Putamen (tissue), 1 donor: ENCODE data around the gene SGMS1.
"Not testable (repeated sequence)": the region's sequence is repeated elsewhere in the genome, so short reads cannot be mapped to it uniquely, and the experiment has no call there.

Experiments used
- DNase-seq: peaks from one replicate; pipeline ENCODE4 v3.0.0-alpha.2; 2016; ENCODE audit warnings: low spot score

The SGMS1 gene

DNA sequence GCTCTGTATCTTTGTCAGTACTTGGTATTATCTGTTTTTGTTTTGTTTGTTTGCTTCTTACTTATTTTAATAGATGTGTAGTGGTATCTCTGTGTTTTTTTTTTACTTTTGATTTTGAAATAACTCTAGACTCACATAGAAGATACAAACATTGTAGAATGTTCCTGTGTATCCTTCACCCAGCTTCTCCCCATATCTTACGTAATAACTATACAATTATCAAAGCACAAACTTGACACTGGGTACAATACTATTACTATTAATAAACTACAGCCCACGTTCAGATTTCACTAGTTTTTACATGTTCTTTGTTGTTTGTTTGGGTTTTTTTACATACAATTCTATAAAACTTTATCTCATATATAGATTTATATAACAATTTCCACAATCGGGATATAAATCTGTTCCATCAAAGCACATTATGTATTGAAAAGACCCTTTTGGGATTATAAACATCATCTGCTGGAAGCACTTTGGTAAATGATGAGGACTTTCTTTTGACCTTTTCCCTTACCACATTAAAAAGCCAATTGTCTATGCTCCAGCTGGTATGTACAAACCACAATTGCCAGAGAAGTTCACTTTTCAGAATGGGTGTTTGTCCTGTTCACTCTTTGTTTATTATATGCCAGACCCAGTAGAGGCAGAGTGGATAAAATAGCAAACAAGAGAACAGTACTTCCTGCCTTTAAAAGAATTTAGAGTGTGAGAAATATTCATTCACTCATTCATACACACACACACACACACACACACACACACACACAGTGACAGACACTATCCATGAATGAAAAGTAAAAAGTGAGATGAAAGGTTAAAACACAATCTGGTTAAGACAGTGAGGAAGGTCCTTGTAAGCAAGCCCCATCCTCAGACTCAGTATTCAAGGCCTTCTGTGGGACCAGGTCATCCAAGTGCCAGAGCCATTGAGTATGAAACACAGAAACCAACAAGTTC lies 113.0 kb downstream of the SGMS1 start:
- peak; percentile 68 for DNase-seq

DNA sequence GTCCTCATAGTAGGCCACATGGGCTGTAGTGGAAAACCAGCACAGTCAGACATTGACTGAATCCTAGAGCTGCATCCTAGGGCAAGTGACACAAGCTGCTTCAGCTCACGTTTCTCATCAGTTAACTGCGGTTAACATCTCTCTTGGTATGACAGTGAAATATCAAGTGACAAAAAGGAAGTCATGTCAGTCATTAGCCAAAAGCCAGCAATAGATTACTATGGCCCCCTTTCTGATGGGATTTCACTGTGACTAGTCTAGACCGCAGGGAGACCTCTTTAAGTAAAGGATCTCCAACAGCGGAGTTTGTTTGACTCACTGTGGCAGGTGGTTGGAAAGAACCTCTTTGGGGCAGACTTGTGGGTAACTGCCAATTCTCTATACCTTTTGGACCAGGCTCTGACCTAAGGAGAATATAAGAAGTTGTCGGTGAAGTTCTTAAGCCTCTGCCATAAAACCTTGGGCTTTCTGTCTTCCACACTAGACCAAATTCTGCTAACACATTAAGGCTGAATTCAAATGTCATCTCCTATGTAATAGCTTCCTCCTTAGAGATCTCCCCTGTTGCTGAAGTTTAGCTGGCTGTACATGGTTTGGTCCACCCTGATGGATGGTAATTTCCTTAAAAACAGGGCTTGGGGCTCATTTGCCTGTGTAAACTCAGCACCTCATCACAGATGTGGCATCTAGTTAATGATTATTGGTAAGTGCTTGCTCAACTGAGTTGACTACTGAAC lies 115.3 kb downstream of the SGMS1 start:
- DNase-seq = no peak

DNA sequence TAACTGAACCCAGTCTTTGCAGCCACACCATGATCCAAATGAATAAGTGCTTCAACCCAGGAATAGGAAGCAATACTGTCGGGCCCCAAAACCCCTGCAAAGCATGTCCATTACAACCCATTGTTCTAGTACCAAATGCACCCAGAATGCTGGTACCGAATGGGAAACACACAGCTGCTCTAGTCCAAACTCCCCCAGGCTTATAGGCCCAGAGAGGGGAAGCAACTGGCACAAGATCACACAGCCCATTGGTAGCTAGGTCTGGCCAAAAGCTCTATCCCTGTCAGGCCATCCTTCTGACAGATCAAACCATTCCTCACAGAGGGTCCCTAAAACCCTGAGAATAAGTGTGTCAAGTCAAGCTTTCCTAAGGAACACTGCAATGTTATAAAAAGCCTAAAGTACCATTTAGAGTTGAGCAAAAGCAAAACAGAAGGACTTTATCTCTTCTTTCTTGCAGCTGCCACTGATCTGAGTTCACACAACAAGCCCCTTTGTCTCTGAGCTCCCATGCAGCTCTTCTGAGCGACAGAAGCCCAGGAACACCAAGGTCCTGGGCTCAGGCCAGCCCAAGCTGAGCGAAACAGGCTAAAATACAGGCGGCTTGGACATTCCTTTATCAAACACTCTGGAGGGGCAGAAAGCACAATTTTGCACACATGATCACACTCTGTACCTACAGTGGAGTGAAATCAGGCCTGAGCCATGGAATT lies 116.7 kb downstream of the SGMS1 start:
- DNase-seq = peak; percentile 96

DNA sequence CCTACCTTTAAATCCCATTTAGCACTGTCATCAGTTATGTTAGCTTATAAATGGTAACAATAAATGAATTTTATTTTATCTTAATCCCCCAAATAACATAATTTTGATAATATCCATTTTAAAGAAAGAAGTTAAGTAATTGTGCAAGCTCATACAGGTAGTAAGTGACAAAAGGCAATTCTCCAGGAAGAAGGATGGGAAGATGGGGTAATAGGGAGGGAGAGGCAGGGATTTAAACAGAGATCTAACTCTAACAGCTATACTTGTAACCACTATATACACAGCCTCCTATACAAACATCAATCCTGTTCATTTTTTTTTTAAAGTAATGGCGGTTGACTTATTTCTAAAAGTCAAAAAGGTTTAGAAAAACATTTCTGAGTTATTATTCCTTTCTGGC lies 119.4 kb downstream of the SGMS1 start:
- no peak for DNase-seq

DNA sequence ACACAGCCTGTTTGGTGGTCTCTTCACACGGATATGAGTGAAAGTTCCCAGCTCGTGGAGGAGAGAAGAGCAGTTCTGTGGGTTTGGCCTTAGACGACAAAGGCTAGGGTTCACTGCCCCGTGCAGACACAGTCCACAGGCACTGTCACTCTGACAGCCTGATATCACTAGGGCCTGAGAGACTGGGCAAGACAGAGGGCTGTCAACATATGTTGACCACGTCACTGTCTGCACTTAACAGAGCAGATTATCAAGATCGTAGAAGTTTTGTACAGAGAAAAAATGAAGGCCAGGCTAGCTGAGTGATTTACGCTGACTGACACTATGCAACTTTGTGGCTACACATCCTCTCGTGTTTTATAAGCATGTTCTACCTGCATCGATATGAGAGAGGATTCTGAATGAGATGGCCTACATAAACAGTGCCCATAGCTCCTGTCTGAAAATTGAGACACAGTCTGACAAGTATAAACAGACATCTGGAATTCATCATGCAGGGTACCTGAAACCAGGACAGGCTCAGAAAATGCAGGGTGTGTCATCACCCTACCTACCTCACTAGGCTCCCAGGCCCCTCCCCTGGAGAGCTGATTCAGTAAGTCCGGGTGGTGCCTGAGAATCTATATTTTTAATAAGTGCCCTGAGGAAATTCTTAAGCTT lies 120.0 kb downstream of the SGMS1 start:
- DNase-seq = no peak

DNA sequence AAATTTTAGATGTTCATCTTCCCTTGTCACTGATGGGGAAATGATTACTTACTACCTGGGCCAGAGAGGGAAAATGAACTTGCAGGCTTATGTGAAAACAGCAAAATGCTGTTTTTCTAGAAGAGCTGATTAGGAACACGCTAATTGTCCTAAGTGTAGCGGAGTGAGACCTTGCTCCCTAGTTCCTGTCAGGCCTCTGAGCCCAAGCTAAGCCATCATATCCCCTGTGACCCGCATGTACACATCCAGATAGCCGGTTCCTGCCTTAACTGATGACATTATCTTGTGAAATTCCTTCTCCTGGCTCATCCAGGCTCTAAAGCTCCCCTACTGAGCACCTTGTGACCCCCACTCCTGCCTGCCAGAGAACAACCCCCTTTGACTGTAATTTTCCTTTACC lies 120.6 kb downstream of the SGMS1 start:
- DNase-seq = not testable (repeated sequence)

DNA sequence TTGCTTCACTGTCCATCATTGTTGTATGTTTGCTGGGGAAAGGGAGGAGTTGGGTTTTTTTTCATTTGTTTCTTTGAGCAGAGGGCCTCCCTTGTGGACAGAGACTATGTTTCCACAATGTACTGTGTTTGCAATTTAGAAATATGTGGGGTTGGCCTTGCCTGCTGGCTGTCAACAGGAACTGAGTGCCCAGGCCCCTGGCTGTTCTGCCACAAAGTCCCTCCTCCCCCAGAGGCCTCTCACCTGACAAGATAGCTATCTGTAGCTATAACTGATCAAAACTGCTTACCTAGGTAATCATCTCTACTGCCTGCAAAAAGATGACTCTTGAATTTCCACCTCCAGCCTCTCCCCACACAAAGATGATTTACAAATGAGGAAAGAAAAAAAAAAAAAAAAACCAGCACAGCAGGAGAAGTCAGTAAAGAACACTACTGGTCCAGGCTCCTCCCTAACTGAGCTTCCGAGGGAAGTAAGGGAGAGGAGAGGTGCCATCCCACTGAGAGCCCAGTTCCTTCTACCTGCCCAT lies 121.8 kb downstream of the SGMS1 start:
- DNase-seq = no peak

DNA sequence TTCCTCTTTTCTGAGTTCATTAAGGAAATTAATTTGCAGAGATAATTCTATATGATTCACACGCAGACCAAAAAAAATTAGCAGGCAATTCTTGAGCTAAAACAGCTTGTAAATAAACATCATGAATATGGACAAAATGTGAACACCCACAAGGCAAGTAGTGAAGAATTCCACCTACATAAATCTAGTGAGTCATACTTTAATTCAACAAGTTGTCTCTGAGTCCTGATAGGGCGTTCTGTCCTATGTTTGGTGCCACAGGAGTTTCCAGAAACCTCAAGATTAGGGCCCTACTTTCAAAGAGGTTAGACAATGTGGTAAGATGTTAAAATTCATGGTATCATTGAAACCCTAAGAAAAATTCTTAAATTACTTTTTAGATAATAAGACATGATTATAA lies 122.3 kb downstream of the SGMS1 start:
- no peak for DNase-seq

DNA sequence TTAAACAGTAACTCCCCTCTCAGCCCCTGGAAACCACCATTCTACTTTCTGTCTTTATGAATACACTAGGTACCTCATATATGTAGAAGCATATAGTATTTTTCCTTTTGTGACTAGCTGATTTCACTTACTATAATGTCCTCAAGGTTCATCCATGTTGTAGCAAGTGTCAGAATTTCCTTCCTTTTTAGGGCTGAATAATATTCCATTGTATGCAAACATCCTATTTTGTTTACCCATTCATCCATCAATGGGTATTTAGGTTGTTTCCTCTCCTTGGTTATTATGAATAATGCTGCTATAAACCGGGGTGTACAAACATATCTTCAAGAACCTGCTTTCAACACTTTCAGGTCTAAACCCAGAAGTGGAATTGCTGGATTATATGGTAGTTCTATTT lies 125.3 kb downstream of the SGMS1 start:
- no peak for DNase-seq

DNA sequence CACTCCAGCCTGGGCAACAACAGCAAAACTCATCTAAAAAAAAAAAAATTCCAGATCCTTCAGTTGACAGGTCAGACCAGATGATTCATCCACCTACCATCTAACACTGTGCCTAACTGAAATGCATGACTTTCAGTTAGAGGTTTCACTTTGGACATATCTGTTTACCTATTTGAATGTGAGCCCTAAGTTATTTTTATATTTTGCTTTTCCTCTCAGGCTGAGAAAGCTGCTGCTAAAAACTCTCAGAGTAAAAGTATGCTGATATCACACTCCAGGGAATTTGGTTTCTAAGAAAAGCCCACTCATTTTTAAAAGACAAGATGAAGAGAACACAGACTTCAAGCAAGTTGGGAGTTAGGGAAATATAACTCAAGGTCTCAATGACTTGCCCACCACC lies 126.0 kb downstream of the SGMS1 start:
- no peak for DNase-seq

DNA sequence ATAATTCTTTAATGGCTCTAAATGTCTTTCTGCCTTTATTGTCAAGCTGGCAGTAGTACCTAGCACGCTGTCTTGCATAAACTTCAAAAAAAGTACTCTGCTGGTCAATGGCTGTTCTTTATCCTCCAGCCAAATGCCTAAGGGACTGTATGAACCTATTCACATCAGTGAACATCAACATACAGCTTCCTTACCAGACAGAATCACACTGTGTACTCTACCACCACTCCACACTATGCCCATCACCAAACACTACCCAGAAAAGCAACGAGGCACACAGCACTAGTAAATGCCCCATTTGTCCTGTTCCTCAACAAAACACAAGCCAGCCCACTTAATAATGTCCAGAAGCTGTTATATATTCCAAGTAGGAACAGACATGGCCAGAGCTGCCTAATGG lies 127.5 kb downstream of the SGMS1 start:
- DNase-seq = no peak

DNA sequence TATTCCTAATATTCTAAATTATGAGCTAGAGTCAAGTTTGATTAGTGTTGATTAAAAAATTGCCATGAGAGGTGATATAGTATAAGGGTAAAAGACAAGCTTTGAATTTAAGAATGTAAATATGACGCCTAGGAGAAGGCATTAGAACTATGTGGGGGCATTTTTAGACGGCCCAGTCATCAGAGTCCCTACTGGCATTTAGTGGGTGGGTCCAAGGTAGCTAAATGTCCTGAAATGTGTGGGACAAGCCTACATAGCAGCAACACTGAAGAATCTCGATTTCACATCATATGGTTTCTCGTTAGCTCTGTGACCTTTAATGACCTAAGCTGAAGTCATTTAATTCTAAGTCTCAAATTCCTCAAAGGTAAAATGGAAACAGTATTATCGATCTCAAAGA lies 133.5 kb downstream of the SGMS1 start:
- DNase-seq = no peak

DNA sequence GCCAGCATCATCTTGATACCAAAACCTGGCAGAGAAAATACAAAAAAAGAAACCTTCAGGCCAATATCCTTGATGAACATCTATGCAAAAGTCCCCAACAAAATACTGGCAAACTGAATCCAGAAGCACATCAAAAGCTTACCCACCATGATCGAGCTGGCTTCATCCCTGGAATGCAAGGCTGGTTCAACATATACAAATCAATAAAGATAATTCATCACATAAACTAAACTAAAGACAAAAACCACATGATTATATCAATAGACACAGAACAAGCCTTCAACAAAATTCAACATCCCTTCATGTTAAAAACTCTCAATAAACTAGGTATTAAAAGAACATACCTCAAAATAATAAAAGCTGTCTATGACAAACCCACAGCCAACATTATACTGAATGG lies 139.2 kb downstream of the SGMS1 start:
- not testable (repeated sequence) for DNase-seq

DNA sequence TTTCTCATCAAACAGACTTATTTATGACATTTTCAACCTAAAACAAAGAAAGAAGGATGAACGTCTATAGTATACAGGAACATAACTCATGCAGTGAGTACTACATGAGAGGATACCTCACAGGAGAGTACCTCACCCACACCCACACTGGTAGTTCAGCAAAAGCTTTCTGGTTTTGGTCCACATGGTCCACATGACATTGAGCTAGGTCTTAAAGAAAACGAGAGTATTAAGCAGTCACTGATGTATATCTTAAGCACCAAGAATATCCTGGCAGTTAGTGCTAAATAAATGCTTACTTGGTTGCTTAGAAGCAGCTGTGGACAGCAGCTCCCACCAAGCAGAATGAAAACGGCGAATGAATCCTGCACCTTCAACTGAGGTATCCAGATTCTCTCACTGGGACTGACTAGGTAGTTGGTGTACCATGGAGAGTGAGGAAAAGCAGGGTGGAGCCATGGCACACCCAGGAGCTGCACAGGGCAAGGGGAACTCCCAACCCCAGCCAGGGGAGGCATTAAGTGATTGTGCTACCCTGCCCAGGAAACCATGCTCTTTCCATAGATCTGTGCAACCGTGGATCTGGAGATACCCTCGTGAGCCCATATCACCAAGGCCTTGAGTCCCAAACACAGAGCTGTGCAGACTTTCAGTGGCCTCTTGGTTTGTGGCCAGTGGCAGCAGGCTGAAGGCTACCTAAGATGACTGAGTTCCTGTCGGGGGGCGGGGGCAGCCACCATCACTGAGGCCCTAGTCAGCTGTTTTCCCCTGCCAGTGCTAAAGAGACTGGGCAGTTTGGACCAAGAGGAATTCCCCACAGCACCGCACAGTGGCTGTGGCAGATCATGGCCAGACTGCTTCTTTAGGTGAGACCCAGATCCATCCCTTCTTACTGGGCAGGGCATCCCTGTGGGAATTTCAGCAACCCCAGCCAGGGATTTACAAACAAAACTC lies 143.4 kb downstream of the SGMS1 start:
- DNase-seq = no peak

DNA sequence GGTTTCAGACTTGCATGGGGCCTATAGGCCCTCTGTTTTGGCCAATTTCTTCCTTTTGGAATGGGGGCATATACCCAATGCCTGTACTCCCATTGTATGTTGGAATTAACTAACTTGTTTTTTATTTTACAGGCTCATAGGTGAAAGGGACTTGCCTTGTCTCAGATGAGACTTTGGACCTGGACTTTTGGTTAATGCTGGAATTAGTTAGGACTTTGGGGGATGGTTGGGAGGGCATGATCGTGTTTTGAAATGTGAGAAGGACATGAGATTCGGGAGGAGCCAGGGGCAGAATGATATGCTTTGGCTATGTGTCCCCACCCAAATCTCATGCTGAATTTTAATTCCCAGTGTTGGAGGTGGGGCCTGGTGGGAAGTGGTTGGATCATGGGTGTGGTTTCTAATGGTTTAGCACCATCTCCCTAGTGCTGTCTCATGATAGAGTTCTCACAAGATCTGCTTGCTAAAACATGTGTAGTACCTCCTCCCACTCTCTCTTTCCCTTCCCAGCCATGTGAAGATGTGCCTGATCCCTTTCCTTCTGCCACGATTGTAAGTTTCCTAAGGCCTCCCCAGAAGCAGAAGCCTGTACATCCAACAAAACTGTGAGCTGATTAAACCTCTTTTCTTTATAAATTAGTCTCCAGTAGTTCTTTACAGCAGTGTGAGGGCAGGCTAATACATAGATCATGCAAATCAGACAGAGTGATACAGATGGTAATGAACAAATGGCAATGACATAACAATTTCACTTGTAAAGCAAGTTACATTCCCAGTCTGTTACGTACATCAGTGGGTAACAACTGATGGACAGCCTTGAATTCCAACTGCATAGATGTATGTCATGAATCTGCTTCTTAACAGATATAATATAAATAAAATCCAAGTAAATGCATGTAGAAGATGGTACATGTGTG lies 146.2 kb downstream of the SGMS1 start:
- DNase-seq = no peak

DNA sequence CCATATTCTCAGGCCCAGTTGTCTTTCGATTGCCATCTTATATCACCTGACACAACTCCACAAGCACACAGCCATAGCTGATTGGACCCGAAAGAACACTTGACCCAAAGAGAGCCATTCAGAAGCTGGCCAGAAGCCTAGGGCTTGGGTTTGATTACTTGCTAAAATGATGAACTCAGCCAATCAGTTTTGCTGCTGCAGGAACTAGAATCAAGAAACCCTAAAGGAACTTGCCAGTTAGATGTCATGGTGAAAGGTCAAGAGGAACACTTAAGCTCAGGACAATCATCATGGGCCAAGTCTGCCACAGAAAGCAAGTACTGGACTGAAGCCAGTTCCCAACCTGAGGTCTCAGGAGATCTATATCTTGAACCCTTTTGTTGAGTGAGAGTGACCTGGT lies 150.0 kb downstream of the SGMS1 start:
- DNase-seq = no peak

DNA sequence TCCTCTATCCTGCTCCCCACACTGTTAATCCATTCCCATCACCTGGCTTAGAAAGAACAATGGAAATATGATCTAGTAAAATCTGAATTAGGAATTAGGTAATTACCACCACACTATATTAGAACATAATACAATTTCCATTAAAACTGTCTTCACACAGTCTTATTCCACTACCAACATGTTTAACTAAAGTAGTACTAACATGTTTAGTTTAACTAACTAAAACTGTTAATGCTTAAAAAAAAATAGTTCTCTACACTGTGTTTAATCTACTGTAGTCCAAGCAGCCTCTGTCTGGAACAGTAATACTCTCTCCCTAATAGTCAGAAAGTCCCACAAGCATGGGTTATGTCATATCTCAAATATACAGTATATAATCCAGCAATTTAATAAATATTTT lies 150.8 kb downstream of the SGMS1 start:
- DNase-seq = no peak

DNA sequence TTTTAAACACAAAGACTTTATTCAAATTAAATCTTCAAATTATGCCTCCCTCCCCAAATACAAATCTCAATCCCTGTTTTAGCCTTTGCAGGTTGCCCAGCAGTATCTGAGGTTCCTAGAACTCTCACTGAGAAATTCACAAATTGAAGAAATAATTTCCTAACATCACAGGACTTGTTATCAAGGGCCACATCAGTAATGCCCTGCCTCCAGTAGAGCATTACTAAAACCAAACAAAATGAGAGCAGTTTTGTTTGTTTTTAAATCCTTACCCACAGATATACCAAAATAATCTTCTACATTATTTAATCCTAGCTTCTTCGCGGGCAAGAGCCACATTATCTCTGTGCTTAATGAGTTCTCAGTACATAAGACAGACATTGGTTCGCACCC lies 152.2 kb downstream of the SGMS1 start:
- DNase-seq = no peak

DNA sequence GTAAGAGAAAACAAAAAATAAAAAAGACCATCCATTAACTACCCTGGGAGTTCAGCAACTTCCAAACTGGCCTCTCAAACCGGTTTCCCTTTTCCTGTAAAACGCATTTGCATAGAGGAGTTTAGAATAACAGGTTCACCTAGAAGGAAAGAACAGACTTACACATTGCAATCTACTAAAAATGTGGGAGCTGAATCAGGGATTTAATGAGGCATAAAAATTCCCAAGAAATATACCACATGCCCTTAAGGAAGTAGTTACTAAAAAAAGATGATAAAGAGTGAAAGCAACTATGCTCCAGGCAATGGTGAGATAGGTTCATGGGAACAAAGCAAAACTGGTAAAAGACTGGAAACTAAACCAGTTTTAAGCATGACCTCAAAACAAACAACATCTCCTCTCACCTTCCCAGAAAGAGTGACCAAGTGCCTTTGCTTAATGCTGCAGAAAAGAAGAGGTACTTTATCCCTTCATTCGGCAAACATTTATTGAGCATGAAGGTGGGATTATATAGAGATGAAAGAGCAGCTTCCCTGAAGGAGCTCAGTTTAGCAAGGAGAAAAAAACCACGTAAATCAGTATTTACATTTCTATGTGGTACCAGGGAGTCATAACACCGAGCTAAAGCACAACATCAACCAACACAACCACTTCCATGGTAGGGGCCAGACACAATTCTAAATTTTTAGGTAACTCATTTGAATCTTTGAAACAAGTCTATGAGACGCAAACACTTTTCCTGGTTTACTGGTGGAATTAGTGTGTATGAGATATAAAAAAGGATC lies 152.8 kb downstream of the SGMS1 start:
- DNase-seq = peak; percentile 25
